PC-3 (cell line): Measurements from ENCODE around the gene ZCCHC14.

Experiments
- EZH2 ChIP-seq: fragments of 300-600 bp; sonication (generic); IDR thresholded peaks from one replicate; pipeline ENCODE4 v1.6.1; 2017; ENCODE audit warnings: antibody characterized with exemption, mild to moderate bottlenecking, low read length; ENCODE audit not compliant: unreplicated experiment
- EZH2phosphoT487 ChIP-seq: fragments of 300-600 bp; sonication (generic); IDR thresholded peaks from 2 replicates; pipeline ENCODE4 v1.6.1; 2018; ENCODE audit warnings: mild to moderate bottlenecking, antibody characterized with exemption, low read length, borderline replicate concordance
- TF ChIP-seq, protein P1 (sequence below): fragments of 300-600 bp; sonication (generic); conservative IDR thresholded peaks from 2 replicates; pipeline ENCODE4 v1.5.1; 2017; ENCODE audit warnings: antibody characterized with exemption, low read depth, mild to moderate bottlenecking, low read length

DNA sequence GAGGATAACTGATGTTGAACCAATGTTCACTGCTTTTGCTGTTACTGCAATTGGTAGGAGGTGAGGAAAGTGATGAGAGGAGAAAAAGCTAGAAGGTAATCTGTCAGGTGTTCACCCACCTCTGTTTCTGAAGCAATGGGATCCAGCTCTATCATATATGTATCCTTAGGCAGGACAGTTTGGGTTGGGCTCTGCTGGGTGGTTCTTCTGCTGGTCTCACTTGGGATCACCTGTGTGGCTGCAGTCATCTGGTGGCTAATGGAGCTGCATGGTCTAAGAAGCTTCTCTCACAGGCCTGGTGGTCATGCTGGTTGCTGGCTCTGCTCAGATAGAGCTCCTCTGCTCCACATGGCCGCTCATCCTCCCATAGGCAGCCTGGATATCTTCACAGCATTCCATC lies 40.2 kb upstream of the ZCCHC14 start:
- TF ChIP-seq, protein P1, sequence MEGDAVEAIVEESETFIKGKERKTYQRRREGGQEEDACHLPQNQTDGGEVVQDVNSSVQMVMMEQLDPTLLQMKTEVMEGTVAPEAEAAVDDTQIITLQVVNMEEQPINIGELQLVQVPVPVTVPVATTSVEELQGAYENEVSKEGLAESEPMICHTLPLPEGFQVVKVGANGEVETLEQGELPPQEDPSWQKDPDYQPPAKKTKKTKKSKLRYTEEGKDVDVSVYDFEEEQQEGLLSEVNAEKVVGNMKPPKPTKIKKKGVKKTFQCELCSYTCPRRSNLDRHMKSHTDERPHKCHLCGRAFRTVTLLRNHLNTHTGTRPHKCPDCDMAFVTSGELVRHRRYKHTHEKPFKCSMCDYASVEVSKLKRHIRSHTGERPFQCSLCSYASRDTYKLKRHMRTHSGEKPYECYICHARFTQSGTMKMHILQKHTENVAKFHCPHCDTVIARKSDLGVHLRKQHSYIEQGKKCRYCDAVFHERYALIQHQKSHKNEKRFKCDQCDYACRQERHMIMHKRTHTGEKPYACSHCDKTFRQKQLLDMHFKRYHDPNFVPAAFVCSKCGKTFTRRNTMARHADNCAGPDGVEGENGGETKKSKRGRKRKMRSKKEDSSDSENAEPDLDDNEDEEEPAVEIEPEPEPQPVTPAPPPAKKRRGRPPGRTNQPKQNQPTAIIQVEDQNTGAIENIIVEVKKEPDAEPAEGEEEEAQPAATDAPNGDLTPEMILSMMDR = no peak
- TF ChIP-seq EZH2phosphoT487 (no peak), EZH2 (no peak)
